Right lobe of liver (tissue), 6 donors: ENCODE data around the gene HDAC11. TPM values are rescaled to one million over a fixed set of nuclear protein-coding genes. Genes with fewer than 3 reads are reported as not detected.
A peak's percentile ranks its signal among the peaks of the same experiment; 100 is the strongest.
"Not testable (repeated sequence)": the region's sequence is repeated elsewhere in the genome, so short reads cannot be mapped to it uniquely, and the experiment has no call there.

Source experiments
- ATAC-seq, 4 donors: fragments of 200-7000 bp; cut with Tn5 transposase; one replicate each; pipeline ENCODE4 v1.9.1; 2020; ENCODE audit warnings: mild to moderate bottlenecking in 4 of 4, moderate library complexity in 4 of 4
- DNase-seq, 3 donors: peaks; one replicate each; pipeline ENCODE4 v3.0.0-alpha.2; 2020
- H3K27ac ChIP-seq, 3 donors: fragments of 200-600 bp; one replicate each; pipeline ENCODE4 v1.8.0; 2022
- H3K27me3 ChIP-seq, 2 donors: fragments of 200-600 bp; one replicate each; pipeline ENCODE4 v1.8.0; 2022
- H3K36me3 ChIP-seq, 4 donors: fragments of 200-600 bp; sonication (generic) in 1 of 4; one replicate each; pipeline versions ENCODE4 v1.5.1 to v1.8.0; 2017 to 2022; ENCODE audit warnings: control low read depth in 1 of 4
- H3K4me1 ChIP-seq, 4 donors: fragments of 200-600 bp; sonication (generic) in 1 of 4; one replicate each; pipeline versions ENCODE4 v1.5.1 to v1.8.0; 2017 to 2022; ENCODE audit warnings: control low read depth in 1 of 4
- H3K4me3 ChIP-seq, 3 donors: fragments of 200-600 bp; one replicate each; pipeline ENCODE4 v1.8.0; 2022
- H3K9me3 ChIP-seq, 4 donors: fragments of 200-600 bp; sonication (generic) in 1 of 4; one replicate each; pipeline versions ENCODE4 v1.5.1 to v1.8.0; 2017 to 2022; ENCODE audit warnings: control low read depth in 1 of 4
- POLR2A ChIP-seq: fragments of 450-650 bp; IDR thresholded peaks from one replicate; pipeline ENCODE4 v1.6.1; 2017; ENCODE audit warnings: antibody characterized with exemption, mild to moderate bottlenecking
- WGBS: methylation state at CpG from one replicate; pipeline ENCODE4 v1.1.6; 2018; ENCODE audit warnings: low coverage, low lambda C conversion rate; ENCODE audit not compliant: insufficient coverage; ENCODE audit errors: missing lambda C conversion rate; 5-methylcytosine and 5-hydroxymethylcytosine counted together
- intact Hi-C, 2 donors: fragments of 100-400 bp; cut with DNase I; formaldehyde crosslinking; loops; one replicate each; pipeline versions ENCODE4 v1.11.2 to v1.14.1; 2022
- total RNA-seq, 6 experiments: library from RNA; depleted of rRNA in 2 of 6; stranded (reverse); fragments of >200 nt in 2 of 6; fragmentation: NEBNext Ultra II Directional in 3 of 6; extraction: Animal tissue kit (Norgen Biotek cat#: 25700) in 3 of 6; gene quantifications; one replicate each; pipeline versions ENCODE4 v1.1.0 to v1.2.4, GENCODE V29; 2016 to 2023
- TF ChIP-seq, protein P1 (sequence below), 4 donors: fragments of 200-600 bp in 3 of 4; fragments of 450-650 bp in 1 of 4; IDR thresholded peaks; one replicate each; pipeline versions ENCODE4 v1.5.1 to v1.8.0; 2016 to 2022; ENCODE audit warnings: antibody characterized with exemption in 4 of 4, mild to moderate bottlenecking in 2 of 4
- donor health status: DM: no; HTN: yes; CAD: no.
- donor health status: DM: no; HTN: no; CAD: no.
- donor health status: DM: no; HTN: no; CAD: no.
- donor health status: DM: no; HTN: yes; CAD: no.
- donor health status: DM: no; HTN: yes; CAD: no.

HDAC11 gene
- total RNA-seq, 6 experiments from 2014 or later, result 2.2 to 10.8 (median 5.0) TPM

DNA sequence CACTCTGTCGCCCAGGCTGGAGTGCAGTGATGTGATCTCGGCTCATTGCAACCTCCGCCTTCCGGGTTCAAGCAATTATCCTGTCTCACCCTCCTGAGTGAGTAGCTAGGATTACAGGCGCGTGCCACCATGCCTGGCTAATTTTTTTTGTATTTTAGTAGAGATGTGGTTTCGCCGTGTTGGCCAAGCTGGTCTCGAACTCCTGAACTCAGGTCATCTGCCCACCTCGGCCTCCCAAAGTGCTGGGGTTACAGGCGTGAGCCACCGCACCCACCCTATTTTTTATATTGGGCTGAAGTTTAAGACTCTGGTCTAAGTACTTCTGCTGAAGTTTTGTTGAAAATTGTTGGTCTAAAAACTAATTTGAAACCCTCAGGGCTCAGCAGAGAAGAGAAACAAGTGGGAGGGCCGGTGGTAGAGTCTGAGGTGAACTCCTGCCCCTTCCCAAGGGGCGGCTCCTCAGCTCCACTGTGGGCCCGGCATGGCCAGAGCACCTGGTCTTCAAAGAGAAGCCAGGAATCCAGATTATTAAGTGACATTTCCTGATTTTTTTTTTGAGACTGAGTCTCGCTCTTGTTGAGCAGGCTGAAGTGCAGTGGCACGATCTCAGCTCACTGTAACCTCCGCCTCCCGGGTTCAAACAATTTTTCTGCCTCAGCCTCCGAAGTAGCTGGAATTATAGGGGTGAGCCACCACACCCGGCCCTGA lies 4.0 kb downstream of the HDAC11 start:
- no peak for TF ChIP-seq POLR2A
- TF ChIP-seq, protein P1, sequence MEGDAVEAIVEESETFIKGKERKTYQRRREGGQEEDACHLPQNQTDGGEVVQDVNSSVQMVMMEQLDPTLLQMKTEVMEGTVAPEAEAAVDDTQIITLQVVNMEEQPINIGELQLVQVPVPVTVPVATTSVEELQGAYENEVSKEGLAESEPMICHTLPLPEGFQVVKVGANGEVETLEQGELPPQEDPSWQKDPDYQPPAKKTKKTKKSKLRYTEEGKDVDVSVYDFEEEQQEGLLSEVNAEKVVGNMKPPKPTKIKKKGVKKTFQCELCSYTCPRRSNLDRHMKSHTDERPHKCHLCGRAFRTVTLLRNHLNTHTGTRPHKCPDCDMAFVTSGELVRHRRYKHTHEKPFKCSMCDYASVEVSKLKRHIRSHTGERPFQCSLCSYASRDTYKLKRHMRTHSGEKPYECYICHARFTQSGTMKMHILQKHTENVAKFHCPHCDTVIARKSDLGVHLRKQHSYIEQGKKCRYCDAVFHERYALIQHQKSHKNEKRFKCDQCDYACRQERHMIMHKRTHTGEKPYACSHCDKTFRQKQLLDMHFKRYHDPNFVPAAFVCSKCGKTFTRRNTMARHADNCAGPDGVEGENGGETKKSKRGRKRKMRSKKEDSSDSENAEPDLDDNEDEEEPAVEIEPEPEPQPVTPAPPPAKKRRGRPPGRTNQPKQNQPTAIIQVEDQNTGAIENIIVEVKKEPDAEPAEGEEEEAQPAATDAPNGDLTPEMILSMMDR (IDR thresholded peaks at IDR 0.05), result no peak
- Histone ChIP-seq H3K27ac (peak overlapping the region in 1 of 3 donors; percentile 26), H3K9me3 (no peaks in the 10 kb centered on the region), H3K36me3 (no peaks in the 10 kb centered on the region), H3K4me3 (no peak overlapping the region), H3K27me3 (no peaks in the 10 kb centered on the region), H3K4me1 (peaks cover 0 to 17% (median 5%) of the 10 kb centered on the region in 4 donors)
- DNase-seq, result peak in 1 of 3 donors; percentile 14
- intact Hi-C loops, result no loop called here
- no peak for ATAC-seq
- 95% methylated on average over 17 of the region's 21 CpGs for WGBS

DNA sequence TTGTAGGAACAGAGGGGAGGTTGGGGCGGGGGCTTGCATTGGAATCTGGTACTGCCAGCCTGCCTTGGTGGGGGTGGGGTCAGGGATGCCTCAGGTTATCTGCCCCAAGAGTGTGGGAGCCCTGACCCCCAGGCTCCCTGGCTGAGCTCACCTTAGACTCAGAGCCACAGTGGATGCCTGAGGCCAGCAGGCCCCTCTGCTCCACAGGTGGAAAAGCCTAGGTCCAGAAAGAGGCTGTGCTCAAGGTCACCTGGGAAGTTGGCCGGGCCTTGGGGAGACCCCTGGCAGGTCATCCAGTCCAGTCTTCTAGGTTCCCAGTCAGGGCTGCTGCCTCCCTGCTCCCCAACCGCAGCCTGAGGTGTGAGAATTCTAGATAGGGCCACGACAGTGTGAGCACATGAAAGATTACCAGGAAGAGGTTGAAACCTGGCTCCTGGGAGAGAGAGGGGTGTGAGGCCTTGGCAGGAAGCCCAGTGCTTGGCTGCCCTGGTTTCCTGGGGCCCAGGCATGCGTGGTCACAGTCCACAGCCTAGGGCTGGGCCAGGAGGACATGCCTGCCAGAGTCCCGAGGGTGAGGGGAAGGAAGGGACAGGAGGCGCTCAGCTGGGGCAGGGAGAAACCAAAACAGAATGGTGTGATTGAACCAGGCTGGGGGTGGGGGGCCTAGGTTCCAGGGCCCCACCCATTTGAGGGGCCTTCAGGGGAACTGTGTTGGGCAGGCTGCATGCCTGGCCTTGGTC lies 4.9 kb downstream of the HDAC11 start:
- 4% methylated on average over 4 of the region's 7 CpGs for WGBS
- intact Hi-C loops, result no loop called here
- Histone ChIP-seq H3K9me3 (no peaks in the 10 kb centered on the region), H3K27ac (peak overlapping the region; percentile 26 to 59 (median 59)), H3K4me3 (no peak overlapping the region), H3K4me1 (peaks cover 0 to 15% (median 5%) of the 10 kb centered on the region in 4 donors), H3K36me3 (no peaks in the 10 kb centered on the region), H3K27me3 (no peaks in the 10 kb centered on the region)
- ATAC-seq, result peak; percentile 94 to 95 (median 95)
- TF ChIP-seq, protein P1 (IDR thresholded peaks at IDR 0.05), result no peak
- TF ChIP-seq POLR2A, result peak; percentile 44
- peak; percentile 92 to 95 (median 94) for DNase-seq

DNA sequence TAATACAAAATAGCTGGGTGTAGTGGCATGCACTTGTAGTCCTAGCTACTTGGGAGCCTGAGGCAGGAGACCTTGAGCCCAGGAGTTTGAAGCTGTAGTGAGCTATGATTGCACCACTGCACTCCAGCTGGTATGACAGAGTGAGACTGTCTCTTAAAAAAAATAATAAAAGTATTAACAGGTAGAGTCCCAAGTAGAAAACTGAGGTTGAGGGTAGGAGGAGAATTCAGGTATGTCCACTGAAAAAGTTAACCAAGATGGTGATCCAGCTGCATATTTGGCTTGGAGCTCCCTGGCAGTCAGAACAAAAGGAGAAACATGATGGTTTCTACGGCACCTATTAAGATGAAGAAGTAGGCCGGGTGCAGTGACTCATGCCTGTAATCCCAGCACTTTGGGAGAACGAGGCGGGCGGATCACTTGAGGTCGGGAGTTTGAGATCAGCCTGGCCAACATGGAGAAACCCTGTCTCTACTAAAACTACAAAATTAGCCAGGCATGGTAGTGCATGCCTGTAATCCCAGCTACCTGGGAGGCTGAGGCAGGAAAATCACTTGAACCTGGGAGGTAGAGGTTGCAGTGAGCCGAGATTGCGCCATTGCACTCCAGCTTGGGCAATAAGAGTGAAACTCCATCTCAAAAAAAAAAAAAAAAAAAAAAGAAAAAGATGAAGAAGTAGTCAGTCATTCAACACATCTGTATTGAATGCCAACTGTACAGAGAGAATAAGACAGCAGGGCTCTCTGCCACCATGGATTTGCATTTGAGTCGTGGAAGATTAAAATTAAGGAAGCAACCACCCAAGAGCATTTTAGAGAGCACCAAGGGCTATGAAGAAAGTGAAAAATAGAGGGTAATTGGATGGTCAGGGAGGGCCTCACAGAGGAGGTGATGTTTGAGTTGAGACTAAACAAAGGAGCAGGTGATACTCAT lies 5.8 kb downstream of the HDAC11 start:
- intact Hi-C loops, H3K9me3 ChIP-seq, H3K36me3 ChIP-seq, H3K4me3 ChIP-seq, H3K27me3 ChIP-seq: not testable (repeated sequence)
- ATAC-seq (peak in 2 of 4 donors; percentile 4 to 8), DNase-seq (peak in 1 of 3 donors; percentile 8)
- Histone ChIP-seq H3K27ac (peak overlapping the region in 2 of 3 donors; percentile 56 to 59), H3K4me1 (peaks cover 0 to 12% (median 5%) of the 10 kb centered on the region in 4 donors)
- 87% methylated on average over 7 of the region's 9 CpGs for WGBS

DNA sequence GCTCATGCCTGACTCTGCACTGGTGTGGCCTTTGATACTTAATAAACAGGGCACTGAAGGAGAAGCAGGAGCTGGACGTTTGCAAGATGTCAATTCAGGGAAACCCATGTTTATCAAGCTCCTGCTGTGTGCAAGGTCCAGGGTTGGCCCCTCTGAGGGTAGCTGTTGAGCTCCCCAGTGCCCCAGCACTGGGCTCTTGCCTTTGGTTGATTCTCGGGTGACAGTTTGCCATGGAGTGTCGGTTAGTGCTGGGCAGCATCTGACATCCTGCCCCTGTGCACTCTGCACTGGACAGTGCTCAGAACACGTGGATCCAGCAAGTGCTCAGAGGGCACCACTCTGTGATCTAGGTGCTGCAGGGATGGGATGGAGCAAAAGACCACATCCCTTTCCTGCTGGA lies 7.3 kb downstream of the HDAC11 start:
- ATAC-seq (no peak), DNase-seq (peak in 1 of 3 donors; percentile 5)
- Histone ChIP-seq H3K36me3 (no peaks in the 10 kb centered on the region), H3K27me3 (no peaks in the 10 kb centered on the region), H3K4me1 (peaks cover 0 to 12% (median 5%) of the 10 kb centered on the region in 4 donors), H3K27ac (no peak overlapping the region), H3K9me3 (no peaks in the 10 kb centered on the region), H3K4me3 (no peak overlapping the region)
- 33% methylated on average over 1 of the region's 4 CpGs for WGBS
- no peak for TF ChIP-seq POLR2A
- TF ChIP-seq, protein P1 (IDR thresholded peaks at IDR 0.05), result no peak
- intact Hi-C loops, result no loop called here
